Neural cell (in vitro differentiated cells): ENCODE results near the gene SV2A. TPM values are rescaled to one million over a fixed set of nuclear protein-coding genes. Genes with fewer than 3 reads are reported as not detected.

Experiments
- H2AFZ ChIP-seq: fragments of 200-600, 300-800 bp; sonication (generic), shearing (Covaris generic); 2 replicates; pipeline ENCODE4 v1.6.0; 2014; ENCODE audit warnings: low read depth, mild to moderate bottlenecking, antibody characterized with exemption, low read length, moderate library complexity
- H3F3A ChIP-seq: fragments of 200-600 bp; shearing (Covaris generic); 2 replicates; pipeline ENCODE4 v1.6.1; 2016; ENCODE audit warnings: mild to moderate bottlenecking, moderate library complexity, mixed read lengths, antibody characterized with exemption, low read length; ENCODE audit not compliant: insufficient read depth, poor library complexity, severe bottlenecking
- H3K27ac ChIP-seq: fragments of 200-600, 300-800 bp; sonication (generic), shearing (Covaris generic); 2 replicates; pipeline ENCODE4 v1.5.1; 2014; ENCODE audit warnings: mild to moderate bottlenecking, low read length, moderate library complexity
- H3K27me3 ChIP-seq: fragments of 300-800, 200-600 bp; sonication (generic), shearing (Covaris generic); 2 replicates; pipeline ENCODE4 v1.6.0; 2014; ENCODE audit warnings: mild to moderate bottlenecking, low read depth, low read length, moderate library complexity; ENCODE audit not compliant: insufficient read depth
- H3K36me3 ChIP-seq: fragments of 300-800, 200-600 bp; sonication (generic), shearing (Covaris generic); 2 replicates; pipeline ENCODE4 v1.5.1; 2014; ENCODE audit warnings: mild to moderate bottlenecking, antibody characterized with exemption, low read length, moderate library complexity; ENCODE audit not compliant: insufficient read depth
- H3K4me2 ChIP-seq: fragments of 300-800, 200-600 bp; sonication (generic), shearing (Covaris generic); 2 replicates; pipeline ENCODE4 v1.6.0; 2014; ENCODE audit warnings: mild to moderate bottlenecking, low read length
- H3K4me3 ChIP-seq: fragments of 300-800, 200-600 bp; sonication (generic), shearing (Covaris generic); 2 replicates; pipeline ENCODE4 v1.5.1; 2014; ENCODE audit warnings: mild to moderate bottlenecking, low read length, moderate library complexity
- H3K79me2 ChIP-seq: fragments of 200-600 bp; shearing (Covaris generic); replicated peaks from 2 replicates; pipeline ENCODE4 v1.6.0; 2014; ENCODE audit warnings: mild to moderate bottlenecking, low read length, moderate library complexity; ENCODE audit not compliant: insufficient read depth
- H3K9ac ChIP-seq: fragments of 300-800, 200-600 bp; sonication (generic), shearing (Covaris generic); 2 replicates; pipeline ENCODE4 v1.6.1; 2016; ENCODE audit warnings: mild to moderate bottlenecking, low read length, mixed read lengths
- H3K9me2 ChIP-seq: fragments of 200-600 bp; shearing (Covaris generic); 2 replicates; pipeline ENCODE4 v1.6.1; 2016; ENCODE audit warnings: mild to moderate bottlenecking, low read length, mixed read lengths; ENCODE audit not compliant: insufficient read depth
- H3K9me3 ChIP-seq: fragments of 200-600, 300-800 bp; sonication (generic), shearing (Covaris generic); 2 replicates; pipeline ENCODE4 v1.6.1; 2016; ENCODE audit warnings: mild to moderate bottlenecking, mixed run types, low read length, moderate library complexity, mixed read lengths
- H4K20me1 ChIP-seq: fragments of 200-600 bp; shearing (Covaris generic); 2 replicates; pipeline ENCODE4 v1.6.1; 2016; ENCODE audit warnings: mild to moderate bottlenecking, mixed run types; ENCODE audit not compliant: insufficient read depth
- EP300 ChIP-seq: fragments of 450-650 bp; conservative IDR thresholded peaks from 2 replicates; pipeline ENCODE4 v1.6.1; 2014; ENCODE audit warnings: antibody characterized with exemption, mild to moderate bottlenecking, moderate library complexity; ENCODE audit not compliant: poor library complexity, severe bottlenecking
- EZH2 ChIP-seq: fragments of 200-600, 300-800 bp; shearing (Covaris generic), sonication (generic); IDR thresholded peaks from 2 replicates; pipeline ENCODE4 v1.6.1; 2014; ENCODE audit warnings: antibody characterized with exemption, low read length, borderline replicate concordance, mild to moderate bottlenecking; ENCODE audit not compliant: insufficient read depth, poor library complexity, severe bottlenecking
- MXI1 ChIP-seq: fragments of 450-650 bp; conservative IDR thresholded peaks from 2 replicates; pipeline ENCODE4 v1.6.1; 2014; ENCODE audit warnings: antibody characterized with exemption, mild to moderate bottlenecking; ENCODE audit not compliant: poor library complexity, severe bottlenecking
- POLR2AphosphoS5 ChIP-seq: IDR thresholded peaks from 2 replicates; pipeline ENCODE4 v1.6.1; 2012
- RAD21 ChIP-seq: fragments of 450-650 bp; conservative IDR thresholded peaks from 2 replicates; pipeline ENCODE4 v1.6.1; 2014; ENCODE audit warnings: antibody characterized with exemption, mild to moderate bottlenecking, moderate library complexity
- REST ChIP-seq: IDR thresholded peaks from 2 replicates; pipeline ENCODE4 v1.6.1; 2012; ENCODE audit warnings: borderline replicate concordance
- SMC3 ChIP-seq: fragments of 450-650 bp; conservative IDR thresholded peaks from 2 replicates; pipeline ENCODE4 v1.6.1; 2014; ENCODE audit warnings: antibody characterized with exemption, mild to moderate bottlenecking, moderate library complexity; ENCODE audit not compliant: poor library complexity
- TAF1 ChIP-seq: IDR thresholded peaks from 2 replicates; pipeline ENCODE4 v1.6.1; 2012; ENCODE audit warnings: low read depth
- polyA plus RNA-seq: library from polyadenylated mRNA; depleted of rRNA; stranded (reverse); fragments of >200 nt; gene quantifications from 2 replicates; pipeline ENCODE4 v1.2.3, GENCODE V29; 2014
- TF ChIP-seq, protein P1 (sequence below): fragments of 450-650 bp; IDR thresholded peaks from 2 replicates; pipeline ENCODE4 v1.5.1; 2014; ENCODE audit warnings: antibody characterized with exemption, mild to moderate bottlenecking, moderate library complexity; ENCODE audit not compliant: poor library complexity, severe bottlenecking

The SV2A gene
- polyA plus RNA-seq, 1 donor from 2014 or later, result 78.1 TPM

DNA sequence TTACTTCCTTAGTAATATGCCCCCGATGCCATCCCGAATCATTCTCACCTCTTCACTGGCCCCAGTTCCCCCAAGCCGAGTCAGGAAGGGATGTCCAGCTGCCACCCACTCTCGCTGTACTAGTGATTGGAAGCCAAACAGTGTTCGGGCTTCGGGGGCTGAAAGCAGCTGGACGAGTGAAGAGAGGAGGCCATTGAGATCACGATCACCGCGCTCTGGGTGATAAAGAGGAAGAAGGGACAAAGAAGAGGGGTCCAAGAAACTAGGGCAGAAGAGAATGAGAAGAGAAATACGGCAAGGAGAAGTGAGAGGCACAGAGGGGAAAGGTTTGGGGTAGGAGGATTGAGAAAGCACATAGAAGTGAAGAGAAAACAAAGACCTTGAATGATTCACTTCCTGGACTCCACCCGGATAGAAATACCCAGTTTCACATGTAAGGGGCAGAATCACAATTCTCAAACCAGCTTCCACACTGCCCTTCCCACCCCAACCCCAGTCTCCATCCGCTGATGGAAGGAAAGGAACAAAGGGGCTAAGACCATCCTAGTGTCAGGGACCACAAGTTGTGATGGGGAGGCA lies 13.7 kb upstream of the SV2A start:
- Histone ChIP-seq H3K4me2 (no peak overlapping the region), H3F3A (no peaks in the 10 kb centered on the region), H3K79me2 (peaks cover 12% of the 10 kb centered on the region), H3K9ac (no peak overlapping the region), H2AFZ (no peak overlapping the region), H3K9me3 (no peaks in the 10 kb centered on the region), H3K27ac (no peak overlapping the region), H3K36me3 (no peaks in the 10 kb centered on the region), H3K27me3 (no peaks in the 10 kb centered on the region), H3K4me3 (no peak overlapping the region), H4K20me1 (no peaks in the 10 kb centered on the region), H3K9me2 (no peaks in the 10 kb centered on the region)
- TF ChIP-seq SMC3, result no peak

GRCh38 chr1:149929856-149930255 lies 12.2 kb upstream of the SV2A start:
- Histone ChIP-seq H3K9me2 (no peaks in the 10 kb centered on the region), H3K79me2 (peaks cover 17% of the 10 kb centered on the region), H3K27me3 (no peaks in the 10 kb centered on the region), H2AFZ (no peak overlapping the region), H3K4me3 (no peak overlapping the region), H4K20me1 (no peaks in the 10 kb centered on the region), H3K4me2 (no peak overlapping the region), H3K9me3 (no peaks in the 10 kb centered on the region), H3K27ac (no peak overlapping the region), H3F3A (no peaks in the 10 kb centered on the region), H3K36me3 (peaks cover 5% of the 10 kb centered on the region), H3K9ac (no peak overlapping the region)
- no peak for TF ChIP-seq POLR2AphosphoS5
- TF ChIP-seq, protein P1, sequence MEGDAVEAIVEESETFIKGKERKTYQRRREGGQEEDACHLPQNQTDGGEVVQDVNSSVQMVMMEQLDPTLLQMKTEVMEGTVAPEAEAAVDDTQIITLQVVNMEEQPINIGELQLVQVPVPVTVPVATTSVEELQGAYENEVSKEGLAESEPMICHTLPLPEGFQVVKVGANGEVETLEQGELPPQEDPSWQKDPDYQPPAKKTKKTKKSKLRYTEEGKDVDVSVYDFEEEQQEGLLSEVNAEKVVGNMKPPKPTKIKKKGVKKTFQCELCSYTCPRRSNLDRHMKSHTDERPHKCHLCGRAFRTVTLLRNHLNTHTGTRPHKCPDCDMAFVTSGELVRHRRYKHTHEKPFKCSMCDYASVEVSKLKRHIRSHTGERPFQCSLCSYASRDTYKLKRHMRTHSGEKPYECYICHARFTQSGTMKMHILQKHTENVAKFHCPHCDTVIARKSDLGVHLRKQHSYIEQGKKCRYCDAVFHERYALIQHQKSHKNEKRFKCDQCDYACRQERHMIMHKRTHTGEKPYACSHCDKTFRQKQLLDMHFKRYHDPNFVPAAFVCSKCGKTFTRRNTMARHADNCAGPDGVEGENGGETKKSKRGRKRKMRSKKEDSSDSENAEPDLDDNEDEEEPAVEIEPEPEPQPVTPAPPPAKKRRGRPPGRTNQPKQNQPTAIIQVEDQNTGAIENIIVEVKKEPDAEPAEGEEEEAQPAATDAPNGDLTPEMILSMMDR, result no peak
- TF ChIP-seq EZH2, result no peak
- no peak for TF ChIP-seq TAF1
- TF ChIP-seq EP300, result no peak
- no peak for TF ChIP-seq RAD21
- TF ChIP-seq SMC3, result no peak
- no peak for TF ChIP-seq MXI1

GRCh38 chr1:149928401-149928724 lies 10.7 kb upstream of the SV2A start:
- peak overlapping the region; percentile 95 for H3K9ac ChIP-seq
- no peaks in the 10 kb centered on the region for H3K9me3 ChIP-seq
- H2AFZ ChIP-seq, result peak overlapping the region; percentile 74
- H3K27me3 ChIP-seq, result no peaks in the 10 kb centered on the region
- H3K4me2 ChIP-seq, result peak overlapping the region; percentile 89
- peaks cover 17% of the 10 kb centered on the region for H3K79me2 ChIP-seq
- no peaks in the 10 kb centered on the region for H3K9me2 ChIP-seq
- no peaks in the 10 kb centered on the region for H4K20me1 ChIP-seq
- TF ChIP-seq EP300 (no peak), REST (no peak), POLR2AphosphoS5 (no peak), SMC3 (no peak), EZH2 (no peak), RAD21 (no peak), MXI1 (no peak), TAF1 (no peak)
- TF ChIP-seq, protein P1, result no peak
- peak overlapping the region; percentile 99 for H3K27ac ChIP-seq
- H3K36me3 ChIP-seq, result peaks cover 6% of the 10 kb centered on the region
- peak overlapping the region; percentile 87 for H3K4me3 ChIP-seq
- no peaks in the 10 kb centered on the region for H3F3A ChIP-seq
